ENCODE measurements around the gene KCNA4. TPM values are rescaled to one million over a fixed set of nuclear protein-coding genes. Genes with fewer than 3 reads are reported as not detected.

The KCNA4 gene
- total and polyA plus RNA-seq, 2 donors (not counting 3 experiments of a cell fraction or from before 2014, with no cell fraction given) = not detected

GRCh38 chr11:29963036-29963435, 53.8 kb downstream of the KCNA4 start:
- Histone ChIP-seq H3K27me3 (ENCODE audit: control insufficient read depth in 2 of 2, insufficient read depth in 2 of 2, low read length in 2 of 2) (no peaks in the 10 kb centered on the region), H3K9me3 (replicated peaks; ENCODE audit: control insufficient read depth, insufficient read depth, low read length) (no peaks in the 10 kb centered on the region), H3K36me3 (ENCODE audit: control insufficient read depth in 2 of 2, extremely low read depth in 1 of 2, insufficient read depth in 2 of 2, low read length in 2 of 2) (no peaks in the 10 kb centered on the region), H3K9me1 (replicated peaks; ENCODE audit: control insufficient read depth, extremely low read depth, insufficient read depth, low read length) (no peaks in the 10 kb centered on the region), H4K20me1 (replicated peaks; ENCODE audit: control insufficient read depth, extremely low read depth, insufficient read depth, low read length) (no peaks in the 10 kb centered on the region), H3K4me2 (ENCODE audit: insufficient read depth, low read length) (no peak overlapping the region), H3K4me3 (replicated peaks in 1 of 3; ENCODE audit: insufficient read depth in 1 of 3, low read depth in 1 of 3, low read length in 3 of 3) (no peak overlapping the region), H3K27ac (ENCODE audit: insufficient read depth, low read depth, low read length) (no peak overlapping the region), H3K79me2 (ENCODE audit: control insufficient read depth, insufficient read depth, low read length) (no peaks in the 10 kb centered on the region), H3K4me1 (ENCODE audit: control insufficient read depth, extremely low read depth, insufficient read depth, low read length) (no peaks in the 10 kb centered on the region), H2AFZ (ENCODE audit: low read depth, low read length) (no peak overlapping the region), H3K9ac (replicated peaks; ENCODE audit: extremely low read depth, insufficient read depth, low read length) (no peak overlapping the region)
- ChIA-PET CTCF (no interaction called here), POLR2A (no interaction called here)
- no TSS peak for BruUV-seq (replicated peaks)
- DNase-seq (ENCODE audit: low read depth, low spot score) (no peak), FAIRE-seq (no peak)
- intact Hi-C loops (cut with micrococcal nuclease) = no loop called here
- dilution Hi-C loops (cut with MboI; ENCODE audit: extremely low pct_ligation_motif_present, low sequenced_read_pairs) = no loop called here
- no peak for TF ChIP-seq MAX (IDR thresholded peaks at IDR 0.05; ENCODE audit: insufficient read depth, insufficient read length)
- no peak for TF ChIP-seq FOS (IDR thresholded peaks at IDR 0.05; ENCODE audit: borderline replicate concordance, insufficient read depth, low read length)
- no peak for TF ChIP-seq EZH2 (IDR thresholded peaks at IDR 0.05; ENCODE audit: borderline replicate concordance, low read depth, low read length, severe bottlenecking)
- TF ChIP-seq POLR2A (IDR thresholded peaks at IDR 0.05; ENCODE audit: low read depth, low read length) = no peak
- no peak for TF ChIP-seq POLR2AphosphoS5 (IDR thresholded peaks at IDR 0.05; ENCODE audit: insufficient read depth, low read depth, low read length)

GRCh38 chr11:29962243-29962642, 54.6 kb downstream of the KCNA4 start:
- H3K9me3 ChIP-seq (replicated peaks; ENCODE audit: control insufficient read depth, insufficient read depth, low read length) = no peaks in the 10 kb centered on the region
- H3K27me3 ChIP-seq (ENCODE audit: control insufficient read depth in 2 of 2, insufficient read depth in 2 of 2, low read length in 2 of 2) = no peaks in the 10 kb centered on the region
- no peak overlapping the region for H3K27ac ChIP-seq (ENCODE audit: insufficient read depth, low read depth, low read length)
- no peak overlapping the region for H3K4me3 ChIP-seq (replicated peaks in 1 of 3; ENCODE audit: insufficient read depth in 1 of 3, low read depth in 1 of 3, low read length in 3 of 3)
- no peaks in the 10 kb centered on the region for H3K4me1 ChIP-seq (ENCODE audit: control insufficient read depth, extremely low read depth, insufficient read depth, low read length)
- H3K4me2 ChIP-seq (ENCODE audit: insufficient read depth, low read length) = no peak overlapping the region
- BruUV-seq (replicated peaks) = no TSS peak
- no peaks in the 10 kb centered on the region for H3K36me3 ChIP-seq (ENCODE audit: control insufficient read depth in 2 of 2, extremely low read depth in 1 of 2, insufficient read depth in 2 of 2, low read length in 2 of 2)
- no peak for DNase-seq (ENCODE audit: low read depth, low spot score)
- no peaks in the 10 kb centered on the region for H4K20me1 ChIP-seq (replicated peaks; ENCODE audit: control insufficient read depth, extremely low read depth, insufficient read depth, low read length)
- FAIRE-seq = no peak
- POLR2A ChIA-PET = no interaction called here
- no peaks in the 10 kb centered on the region for H3K79me2 ChIP-seq (ENCODE audit: control insufficient read depth, insufficient read depth, low read length)
- CTCF ChIA-PET = no interaction called here
- dilution Hi-C loops (cut with MboI; ENCODE audit: extremely low pct_ligation_motif_present, low sequenced_read_pairs) (no loop called here), intact Hi-C loops (cut with micrococcal nuclease) (no loop called here)
- TF ChIP-seq POLR2A (IDR thresholded peaks at IDR 0.05; ENCODE audit: low read depth, low read length) (no peak), FOS (IDR thresholded peaks at IDR 0.05; ENCODE audit: borderline replicate concordance, insufficient read depth, low read length) (no peak), POLR2AphosphoS5 (IDR thresholded peaks at IDR 0.05; ENCODE audit: insufficient read depth, low read depth, low read length) (no peak), CTCF (IDR thresholded peaks at IDR 0.05; ENCODE audit: extremely low read depth in 1 of 2, insufficient read depth in 1 of 2, low read depth in 1 of 2, low read length in 2 of 2) (no peak)
- no peaks in the 10 kb centered on the region for H3K9me1 ChIP-seq (replicated peaks; ENCODE audit: control insufficient read depth, extremely low read depth, insufficient read depth, low read length)
- no peak overlapping the region for H2AFZ ChIP-seq (ENCODE audit: low read depth, low read length)
- no peak overlapping the region for H3K9ac ChIP-seq (replicated peaks; ENCODE audit: extremely low read depth, insufficient read depth, low read length)

Other genes starting within 250 kb of the KCNA4 start
- gene FSHB, start 214.0 kb upstream of the KCNA4 start, total RNA-seq = not detected in 2 replicates
- gene FSHB, start 214.0 kb upstream of the KCNA4 start, polyA plus RNA-seq = not detected in 2 replicates

Data from endothelial cell of umbilical vein (primary cell).